ENCODE results near the gene GPRIN2.

DNA sequence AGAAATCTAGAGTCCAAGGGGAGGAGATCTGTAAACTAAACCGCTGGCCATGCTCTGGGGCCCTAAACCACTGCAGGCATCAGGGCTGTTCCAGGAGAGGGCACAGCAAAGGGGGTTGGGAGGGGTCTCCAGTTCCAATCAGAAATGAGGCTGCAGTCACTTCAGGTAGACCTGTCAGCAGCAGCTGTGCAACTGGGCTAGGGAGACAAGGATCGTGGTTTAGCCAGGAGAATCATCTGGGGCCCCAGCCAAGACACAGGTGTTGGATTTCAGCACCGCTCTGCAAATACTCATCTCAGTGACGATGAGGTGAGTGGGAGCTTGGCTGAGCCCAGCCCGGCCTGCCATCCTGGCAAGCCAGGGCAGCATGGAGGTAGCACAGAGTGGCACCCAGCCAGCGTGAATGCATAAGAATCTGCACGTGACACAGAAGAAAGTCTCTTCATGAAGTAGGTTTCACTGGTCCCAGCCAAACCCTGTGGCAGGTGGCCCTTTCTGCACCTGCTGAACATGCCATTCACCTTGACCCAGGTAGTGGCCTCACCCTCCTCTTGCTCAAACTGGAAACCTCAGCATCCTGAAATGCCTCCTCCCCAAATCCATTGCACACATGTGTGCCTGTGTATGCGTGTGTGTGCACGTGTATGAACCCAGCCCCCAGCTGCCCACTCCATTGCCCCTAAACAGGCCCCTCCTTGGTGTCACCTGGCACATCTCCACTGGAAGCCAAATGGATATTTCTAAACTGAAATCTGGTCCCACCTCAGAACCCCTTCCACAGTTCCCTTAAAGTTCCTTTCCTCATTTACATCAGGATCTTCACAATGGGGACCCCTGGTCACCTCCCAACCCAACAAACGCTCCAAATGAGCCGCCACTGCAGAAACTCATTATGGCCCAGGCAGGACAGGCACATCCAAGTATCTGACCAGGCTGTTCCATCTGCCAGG, 9.6 kb downstream of the GPRIN2 start:
- TF ChIP-seq, protein P1, sequence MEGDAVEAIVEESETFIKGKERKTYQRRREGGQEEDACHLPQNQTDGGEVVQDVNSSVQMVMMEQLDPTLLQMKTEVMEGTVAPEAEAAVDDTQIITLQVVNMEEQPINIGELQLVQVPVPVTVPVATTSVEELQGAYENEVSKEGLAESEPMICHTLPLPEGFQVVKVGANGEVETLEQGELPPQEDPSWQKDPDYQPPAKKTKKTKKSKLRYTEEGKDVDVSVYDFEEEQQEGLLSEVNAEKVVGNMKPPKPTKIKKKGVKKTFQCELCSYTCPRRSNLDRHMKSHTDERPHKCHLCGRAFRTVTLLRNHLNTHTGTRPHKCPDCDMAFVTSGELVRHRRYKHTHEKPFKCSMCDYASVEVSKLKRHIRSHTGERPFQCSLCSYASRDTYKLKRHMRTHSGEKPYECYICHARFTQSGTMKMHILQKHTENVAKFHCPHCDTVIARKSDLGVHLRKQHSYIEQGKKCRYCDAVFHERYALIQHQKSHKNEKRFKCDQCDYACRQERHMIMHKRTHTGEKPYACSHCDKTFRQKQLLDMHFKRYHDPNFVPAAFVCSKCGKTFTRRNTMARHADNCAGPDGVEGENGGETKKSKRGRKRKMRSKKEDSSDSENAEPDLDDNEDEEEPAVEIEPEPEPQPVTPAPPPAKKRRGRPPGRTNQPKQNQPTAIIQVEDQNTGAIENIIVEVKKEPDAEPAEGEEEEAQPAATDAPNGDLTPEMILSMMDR (IDR thresholded peaks at IDR 0.05) = no peak
- no peak for TF ChIP-seq POLR2A (IDR thresholded peaks at IDR 0.05)
